ENCODE results near the gene PDE1C. TPM values are rescaled to one million over a fixed set of nuclear protein-coding genes. Genes with fewer than 3 reads are reported as not detected.
A peak's percentile ranks its signal among the peaks of the same experiment; 100 is the strongest.

The PDE1C gene
- polyA plus RNA-seq, 1 donor, result 2.6 TPM

GRCh38 chr7:31950091-31950755 is 120.0 kb downstream of the PDE1C start:
- DNase-seq, result no peak
- Histone ChIP-seq H3K4me1 (ENCODE audit: control insufficient read depth, insufficient read depth, low read length) (peaks cover 17% of the 10 kb centered on the region), H3K27me3 (ENCODE audit: control insufficient read depth, insufficient read depth, low read length) (no peaks in the 10 kb centered on the region), H3K4me3 (ENCODE audit: low read length) (no peak overlapping the region), H3K9me3 (ENCODE audit: control insufficient read depth, low read depth, low read length) (peaks cover 15% of the 10 kb centered on the region), H3K27ac (ENCODE audit: low read length) (no peak overlapping the region), H3K36me3 (ENCODE audit: control insufficient read depth, insufficient read depth, low read length) (no peaks in the 10 kb centered on the region)
- 83% methylated on average over 1 of the region's 4 CpGs for WGBS (ENCODE audit: insufficient coverage, low lambda C conversion rate)

GRCh38 chr7:31948029-31948428 is 122.2 kb downstream of the PDE1C start:
- no peaks in the 10 kb centered on the region for H3K27me3 ChIP-seq (ENCODE audit: control insufficient read depth, insufficient read depth, low read length)
- peak; percentile 84 to 93 for DNase-seq
- H3K4me1 ChIP-seq (ENCODE audit: control insufficient read depth, insufficient read depth, low read length), result peaks cover 17% of the 10 kb centered on the region
- no peaks in the 10 kb centered on the region for H3K36me3 ChIP-seq (ENCODE audit: control insufficient read depth, insufficient read depth, low read length)
- peaks cover 15% of the 10 kb centered on the region for H3K9me3 ChIP-seq (ENCODE audit: control insufficient read depth, low read depth, low read length)
- H3K4me3 ChIP-seq (ENCODE audit: low read length), result no peak overlapping the region
- H3K27ac ChIP-seq (ENCODE audit: low read length), result peak overlapping the region; percentile 85
- WGBS (ENCODE audit: insufficient coverage, low lambda C conversion rate), result no CpG with 5 or more reads among the region's 1 CpG

GRCh38 chr7:31940167-31940566 is 130.0 kb downstream of the PDE1C start:
- Histone ChIP-seq H3K4me3 (ENCODE audit: low read length) (no peak overlapping the region), H3K27ac (ENCODE audit: low read length) (no peak overlapping the region), H3K27me3 (ENCODE audit: control insufficient read depth, insufficient read depth, low read length) (no peaks in the 10 kb centered on the region), H3K36me3 (ENCODE audit: control insufficient read depth, insufficient read depth, low read length) (no peaks in the 10 kb centered on the region), H3K9me3 (ENCODE audit: control insufficient read depth, low read depth, low read length) (no peaks in the 10 kb centered on the region), H3K4me1 (ENCODE audit: control insufficient read depth, insufficient read depth, low read length) (no peaks in the 10 kb centered on the region)
- DNase-seq, result no peak
- no CpG with 5 or more reads among the region's 1 CpG for WGBS (ENCODE audit: insufficient coverage, low lambda C conversion rate)

- Histone ChIP-seq H3K4me1 (ENCODE audit: control insufficient read depth, insufficient read depth, low read length) (no peaks in the 10 kb centered on the region), H3K4me3 (ENCODE audit: low read length) (no peak overlapping the region), H3K27ac (ENCODE audit: low read length) (no peak overlapping the region), H3K36me3 (ENCODE audit: control insufficient read depth, insufficient read depth, low read length) (no peaks in the 10 kb centered on the region), H3K27me3 (ENCODE audit: control insufficient read depth, insufficient read depth, low read length) (no peaks in the 10 kb centered on the region), H3K9me3 (ENCODE audit: control insufficient read depth, low read depth, low read length) (no peaks in the 10 kb centered on the region)
- DNase-seq, result no peak
- WGBS (ENCODE audit: insufficient coverage, low lambda C conversion rate), result no CpG with 5 or more reads among the region's 3 CpGs
These were observed 131.1 kb downstream of the PDE1C start for GRCh38 chr7:31939076-31939475.

- Histone ChIP-seq H3K27ac (ENCODE audit: low read length) (no peak overlapping the region), H3K27me3 (ENCODE audit: control insufficient read depth, insufficient read depth, low read length) (no peaks in the 10 kb centered on the region), H3K4me3 (ENCODE audit: low read length) (no peak overlapping the region), H3K36me3 (ENCODE audit: control insufficient read depth, insufficient read depth, low read length) (no peaks in the 10 kb centered on the region), H3K4me1 (ENCODE audit: control insufficient read depth, insufficient read depth, low read length) (no peaks in the 10 kb centered on the region), H3K9me3 (ENCODE audit: control insufficient read depth, low read depth, low read length) (no peaks in the 10 kb centered on the region)
- DNase-seq, result no peak
These were observed 131.6 kb downstream of the PDE1C start for GRCh38 chr7:31938650-31939049.

- Histone ChIP-seq H3K4me3 (ENCODE audit: low read length) (no peak overlapping the region), H3K9me3 (ENCODE audit: control insufficient read depth, low read depth, low read length) (no peaks in the 10 kb centered on the region), H3K36me3 (ENCODE audit: control insufficient read depth, insufficient read depth, low read length) (no peaks in the 10 kb centered on the region), H3K27ac (ENCODE audit: low read length) (no peak overlapping the region), H3K4me1 (ENCODE audit: control insufficient read depth, insufficient read depth, low read length) (no peaks in the 10 kb centered on the region), H3K27me3 (ENCODE audit: control insufficient read depth, insufficient read depth, low read length) (no peaks in the 10 kb centered on the region)
- no peak for DNase-seq
These were observed 132.2 kb downstream of the PDE1C start for GRCh38 chr7:31937982-31938381.

- Histone ChIP-seq H3K9me3 (ENCODE audit: control insufficient read depth, low read depth, low read length) (no peaks in the 10 kb centered on the region), H3K27ac (ENCODE audit: low read length) (no peak overlapping the region), H3K27me3 (ENCODE audit: control insufficient read depth, insufficient read depth, low read length) (no peaks in the 10 kb centered on the region), H3K4me3 (ENCODE audit: low read length) (no peak overlapping the region), H3K4me1 (ENCODE audit: control insufficient read depth, insufficient read depth, low read length) (no peaks in the 10 kb centered on the region), H3K36me3 (ENCODE audit: control insufficient read depth, insufficient read depth, low read length) (no peaks in the 10 kb centered on the region)
- no peak for DNase-seq
- WGBS (ENCODE audit: insufficient coverage, low lambda C conversion rate), result 60% methylated on average over 2 of the region's 10 CpGs
These were observed 134.8 kb downstream of the PDE1C start for GRCh38 chr7:31935124-31936054.

GRCh38 chr7:31934551-31934950 is 135.7 kb downstream of the PDE1C start:
- WGBS (ENCODE audit: insufficient coverage, low lambda C conversion rate), result no CpG with 5 or more reads among the region's 4 CpGs
- Histone ChIP-seq H3K4me3 (ENCODE audit: low read length) (no peak overlapping the region), H3K36me3 (ENCODE audit: control insufficient read depth, insufficient read depth, low read length) (no peaks in the 10 kb centered on the region), H3K9me3 (ENCODE audit: control insufficient read depth, low read depth, low read length) (no peaks in the 10 kb centered on the region), H3K27ac (ENCODE audit: low read length) (no peak overlapping the region), H3K27me3 (ENCODE audit: control insufficient read depth, insufficient read depth, low read length) (no peaks in the 10 kb centered on the region), H3K4me1 (ENCODE audit: control insufficient read depth, insufficient read depth, low read length) (no peaks in the 10 kb centered on the region)
- DNase-seq, result no peak

GRCh38 chr7:31933481-31933880 is 136.7 kb downstream of the PDE1C start:
- H3K36me3 ChIP-seq (ENCODE audit: control insufficient read depth, insufficient read depth, low read length), result no peaks in the 10 kb centered on the region
- no peaks in the 10 kb centered on the region for H3K4me1 ChIP-seq (ENCODE audit: control insufficient read depth, insufficient read depth, low read length)
- H3K9me3 ChIP-seq (ENCODE audit: control insufficient read depth, low read depth, low read length), result no peaks in the 10 kb centered on the region
- no peak overlapping the region for H3K4me3 ChIP-seq (ENCODE audit: low read length)
- DNase-seq, result no peak
- H3K27me3 ChIP-seq (ENCODE audit: control insufficient read depth, insufficient read depth, low read length), result no peaks in the 10 kb centered on the region
- whole genome bisulfite sequencing (ENCODE audit: insufficient coverage, low lambda C conversion rate), result no CpG with 5 or more reads among the region's 1 CpG
- no peak overlapping the region for H3K27ac ChIP-seq (ENCODE audit: low read length)

- H3K9me3 ChIP-seq (ENCODE audit: control insufficient read depth, low read depth, low read length), result no peaks in the 10 kb centered on the region
- no peaks in the 10 kb centered on the region for H3K36me3 ChIP-seq (ENCODE audit: control insufficient read depth, insufficient read depth, low read length)
- no peak overlapping the region for H3K4me3 ChIP-seq (ENCODE audit: low read length)
- no peak overlapping the region for H3K27ac ChIP-seq (ENCODE audit: low read length)
- H3K27me3 ChIP-seq (ENCODE audit: control insufficient read depth, insufficient read depth, low read length), result no peaks in the 10 kb centered on the region
- no CpG with 5 or more reads among the region's 5 CpGs for WGBS (ENCODE audit: insufficient coverage, low lambda C conversion rate)
- peaks cover 5% of the 10 kb centered on the region for H3K4me1 ChIP-seq (ENCODE audit: control insufficient read depth, insufficient read depth, low read length)
- no peak for DNase-seq
These were observed 143.1 kb downstream of the PDE1C start for GRCh38 chr7:31926991-31927584.
